Lower lobe of right lung (tissue), 2 donors: ENCODE results near the gene PLD1. TPM values are rescaled to one million over a fixed set of nuclear protein-coding genes. Genes with fewer than 3 reads are reported as not detected.
"Not testable (repeated sequence)": the region's sequence is repeated elsewhere in the genome, so short reads cannot be mapped to it uniquely, and the experiment has no call there.

Experiments
- ATAC-seq, 2 donors: fragments of 200-7000 bp; cut with Tn5 transposase; one replicate each; pipeline ENCODE4 v1.9.1; 2020 to 2022; ENCODE audit warnings: mild to moderate bottlenecking in 2 of 2, moderate library complexity in 2 of 2
- DNase-seq: peaks from one replicate; pipeline ENCODE4 v3.0.0-alpha.2; 2020
- H3K27ac ChIP-seq: fragments of 200-600 bp; one replicate; pipeline ENCODE4 v1.8.0; 2022
- H3K27me3 ChIP-seq: fragments of 200-600 bp; one replicate; pipeline ENCODE4 v1.8.0; 2022; ENCODE audit warnings: low read depth
- H3K36me3 ChIP-seq: fragments of 200-600 bp; one replicate; pipeline ENCODE4 v1.8.0; 2022; ENCODE audit warnings: mild to moderate bottlenecking
- H3K4me1 ChIP-seq: fragments of 200-600 bp; one replicate; pipeline ENCODE4 v1.8.0; 2022
- H3K4me3 ChIP-seq: fragments of 200-600 bp; one replicate; pipeline ENCODE4 v1.8.0; 2022; ENCODE audit warnings: mild to moderate bottlenecking
- H3K9me3 ChIP-seq: fragments of 200-600 bp; one replicate; pipeline ENCODE4 v1.8.0; 2022
- intact Hi-C: fragments of 100-400 bp; cut with DNase I; formaldehyde crosslinking; loops from one replicate; pipeline ENCODE4 v1.11.0; 2022
- total RNA-seq: library from RNA; stranded (reverse); fragmentation: NEBNext Ultra II Directional; extraction: Animal tissue kit (Norgen Biotek cat#: 25700); gene quantifications from one replicate; pipeline ENCODE4 v1.2.1, GENCODE V29; 2021
- TF ChIP-seq, protein P1 (sequence below): fragments of 200-600 bp; IDR thresholded peaks from one replicate; pipeline ENCODE4 v1.8.0; 2022; ENCODE audit warnings: antibody characterized with exemption, mild to moderate bottlenecking
- donor health status: DM: no; HTN: yes; CAD: no; lungs with severe emphysema.

Gene PLD1
- total RNA-seq, 1 donor from 2014 or later, result 27.7 TPM

DNA sequence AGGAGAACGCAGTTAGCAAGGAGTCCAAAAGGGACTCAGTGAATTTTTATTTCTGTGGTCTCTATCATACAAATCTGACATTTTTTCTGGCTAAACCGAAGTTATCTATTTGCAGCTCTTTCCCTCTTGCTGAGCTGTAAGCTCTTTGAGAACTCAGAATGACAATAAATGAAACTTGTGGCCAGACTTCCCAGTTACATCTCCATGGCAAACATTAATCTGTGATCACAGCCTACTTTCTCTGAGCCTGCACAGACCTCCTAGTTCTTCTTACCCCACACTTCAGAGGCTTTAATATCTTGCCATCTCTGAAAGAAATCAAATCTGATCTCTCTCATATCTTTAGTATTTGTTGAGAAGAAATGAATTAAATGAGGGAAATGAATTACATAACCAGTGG is 58.0 kb downstream of the PLD1 start:
- Histone ChIP-seq H3K9me3 (no peaks in the 10 kb centered on the region), H3K27me3 (no peaks in the 10 kb centered on the region), H3K4me3 (no peak overlapping the region), H3K36me3 (no peaks in the 10 kb centered on the region), H3K4me1 (peaks cover 16% of the 10 kb centered on the region), H3K27ac (no peak overlapping the region)
- TF ChIP-seq, protein P1, sequence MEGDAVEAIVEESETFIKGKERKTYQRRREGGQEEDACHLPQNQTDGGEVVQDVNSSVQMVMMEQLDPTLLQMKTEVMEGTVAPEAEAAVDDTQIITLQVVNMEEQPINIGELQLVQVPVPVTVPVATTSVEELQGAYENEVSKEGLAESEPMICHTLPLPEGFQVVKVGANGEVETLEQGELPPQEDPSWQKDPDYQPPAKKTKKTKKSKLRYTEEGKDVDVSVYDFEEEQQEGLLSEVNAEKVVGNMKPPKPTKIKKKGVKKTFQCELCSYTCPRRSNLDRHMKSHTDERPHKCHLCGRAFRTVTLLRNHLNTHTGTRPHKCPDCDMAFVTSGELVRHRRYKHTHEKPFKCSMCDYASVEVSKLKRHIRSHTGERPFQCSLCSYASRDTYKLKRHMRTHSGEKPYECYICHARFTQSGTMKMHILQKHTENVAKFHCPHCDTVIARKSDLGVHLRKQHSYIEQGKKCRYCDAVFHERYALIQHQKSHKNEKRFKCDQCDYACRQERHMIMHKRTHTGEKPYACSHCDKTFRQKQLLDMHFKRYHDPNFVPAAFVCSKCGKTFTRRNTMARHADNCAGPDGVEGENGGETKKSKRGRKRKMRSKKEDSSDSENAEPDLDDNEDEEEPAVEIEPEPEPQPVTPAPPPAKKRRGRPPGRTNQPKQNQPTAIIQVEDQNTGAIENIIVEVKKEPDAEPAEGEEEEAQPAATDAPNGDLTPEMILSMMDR, result no peak
- ATAC-seq (no peak), DNase-seq (no peak)
- intact Hi-C loops, result no loop called here

DNA sequence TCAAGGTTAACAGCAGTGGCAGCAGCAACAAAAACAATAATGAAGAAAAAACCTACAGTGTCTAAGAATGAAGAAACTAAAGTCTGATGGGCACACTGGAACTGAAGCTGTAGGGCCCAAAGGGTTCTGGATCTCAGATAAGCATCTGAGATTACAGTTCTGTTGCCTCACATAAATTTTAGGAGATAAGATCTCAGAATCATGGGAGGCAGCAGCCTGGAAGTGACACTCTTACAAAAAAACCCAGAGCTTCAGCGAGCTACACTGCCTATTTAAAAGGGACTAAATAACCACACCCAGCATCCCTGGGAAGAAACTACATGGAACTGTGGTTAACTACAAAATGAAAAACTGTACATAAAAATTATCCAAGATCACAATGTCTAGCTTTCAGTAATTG is 61.2 kb downstream of the PLD1 start:
- H3K4me1 ChIP-seq, result peaks cover 14% of the 10 kb centered on the region
- intact Hi-C loops, result no loop called here
- H3K27ac ChIP-seq, result no peak overlapping the region
- TF ChIP-seq, protein P1, result no peak
- H3K27me3 ChIP-seq, result no peaks in the 10 kb centered on the region
- no peak for DNase-seq
- ATAC-seq, result no peak
- H3K9me3 ChIP-seq, result no peaks in the 10 kb centered on the region
- H3K4me3 ChIP-seq, result no peak overlapping the region
- no peaks in the 10 kb centered on the region for H3K36me3 ChIP-seq

DNA sequence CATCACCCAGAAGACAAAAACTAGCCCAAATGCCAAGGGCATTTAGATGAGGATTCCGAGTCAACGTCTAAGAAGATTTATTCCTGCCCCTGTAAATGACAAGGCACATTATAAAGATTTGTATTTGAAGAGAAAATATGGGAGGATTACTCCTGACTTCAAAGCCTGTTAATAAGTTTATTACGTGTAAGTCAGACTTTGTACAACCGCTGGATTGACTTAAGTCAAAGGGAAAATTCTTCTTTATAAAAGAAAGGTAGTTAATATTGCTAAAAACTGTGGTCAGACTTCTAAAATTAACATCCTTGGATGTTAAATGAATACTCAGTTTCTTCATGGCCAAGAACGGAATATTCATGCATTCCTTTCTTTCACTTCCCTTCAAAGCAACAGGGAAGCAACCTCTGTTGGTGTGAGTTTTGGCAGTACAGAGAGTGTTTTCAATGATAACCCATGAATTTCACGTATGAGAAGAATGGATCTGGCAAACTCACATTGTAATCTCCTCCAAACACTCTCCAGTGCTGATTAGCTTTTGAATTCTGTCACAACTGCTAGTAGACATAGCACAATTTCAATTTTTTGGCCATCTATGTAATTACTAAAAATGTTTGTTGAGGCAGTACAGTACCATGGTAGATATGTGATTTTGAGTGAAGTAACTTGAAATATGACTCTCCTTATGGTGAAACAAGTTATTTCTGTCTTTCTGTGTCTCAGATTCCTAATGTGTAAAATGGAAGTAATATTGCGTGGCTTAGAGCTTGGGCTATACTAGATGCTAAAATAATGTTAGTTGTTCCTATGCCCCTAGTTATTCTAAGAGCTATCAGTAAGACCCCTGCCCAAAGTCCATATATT is 62.0 kb downstream of the PLD1 start:
- TF ChIP-seq, protein P1, result no peak
- Histone ChIP-seq H3K4me1 (peaks cover 14% of the 10 kb centered on the region), H3K9me3 (no peaks in the 10 kb centered on the region), H3K27me3 (no peaks in the 10 kb centered on the region), H3K27ac (no peak overlapping the region), H3K4me3 (no peak overlapping the region), H3K36me3 (no peaks in the 10 kb centered on the region)
- intact Hi-C loops, result no loop called here
- DNase-seq, result no peak
- ATAC-seq, result no peak

DNA sequence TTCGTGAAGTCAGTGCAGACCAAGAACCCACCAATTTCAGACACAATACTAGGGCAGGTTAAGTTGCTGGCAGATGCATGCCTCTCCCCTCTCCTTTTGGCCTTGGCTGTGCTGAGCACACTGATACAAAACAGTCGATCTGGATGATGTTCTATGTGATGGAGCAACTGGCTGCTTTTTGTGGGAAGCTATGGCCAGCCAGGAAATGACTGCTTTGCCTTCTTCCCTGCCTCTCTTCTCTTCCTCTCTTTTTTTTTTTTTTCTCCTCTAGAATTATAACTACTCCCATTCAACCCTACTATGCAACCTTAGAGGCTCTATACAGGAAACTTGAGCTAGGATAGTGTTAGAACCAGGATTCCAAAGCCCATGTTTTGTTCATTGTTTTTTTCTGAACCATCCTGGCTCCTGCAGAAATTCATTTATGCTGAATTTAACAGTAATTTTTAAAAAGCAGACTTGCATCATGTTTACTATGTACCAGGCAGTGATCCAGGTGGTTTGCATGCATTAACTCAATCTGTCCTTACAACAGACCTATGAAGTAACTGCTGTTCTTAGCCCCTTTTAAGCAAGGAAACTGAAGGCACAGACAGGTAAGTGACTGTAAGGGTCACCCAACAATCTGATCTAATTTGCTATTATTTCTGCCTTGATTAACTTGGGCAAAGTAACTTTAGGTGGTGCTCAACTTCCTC is 62.9 kb downstream of the PLD1 start:
- no peak overlapping the region for H3K27ac ChIP-seq
- H3K27me3 ChIP-seq, result no peaks in the 10 kb centered on the region
- intact Hi-C loops, result no loop called here
- H3K36me3 ChIP-seq, result no peaks in the 10 kb centered on the region
- no peak overlapping the region for H3K4me3 ChIP-seq
- ATAC-seq (no peak), DNase-seq (no peak)
- TF ChIP-seq, protein P1, result no peak
- H3K4me1 ChIP-seq, result peaks cover 14% of the 10 kb centered on the region
- no peaks in the 10 kb centered on the region for H3K9me3 ChIP-seq

DNA sequence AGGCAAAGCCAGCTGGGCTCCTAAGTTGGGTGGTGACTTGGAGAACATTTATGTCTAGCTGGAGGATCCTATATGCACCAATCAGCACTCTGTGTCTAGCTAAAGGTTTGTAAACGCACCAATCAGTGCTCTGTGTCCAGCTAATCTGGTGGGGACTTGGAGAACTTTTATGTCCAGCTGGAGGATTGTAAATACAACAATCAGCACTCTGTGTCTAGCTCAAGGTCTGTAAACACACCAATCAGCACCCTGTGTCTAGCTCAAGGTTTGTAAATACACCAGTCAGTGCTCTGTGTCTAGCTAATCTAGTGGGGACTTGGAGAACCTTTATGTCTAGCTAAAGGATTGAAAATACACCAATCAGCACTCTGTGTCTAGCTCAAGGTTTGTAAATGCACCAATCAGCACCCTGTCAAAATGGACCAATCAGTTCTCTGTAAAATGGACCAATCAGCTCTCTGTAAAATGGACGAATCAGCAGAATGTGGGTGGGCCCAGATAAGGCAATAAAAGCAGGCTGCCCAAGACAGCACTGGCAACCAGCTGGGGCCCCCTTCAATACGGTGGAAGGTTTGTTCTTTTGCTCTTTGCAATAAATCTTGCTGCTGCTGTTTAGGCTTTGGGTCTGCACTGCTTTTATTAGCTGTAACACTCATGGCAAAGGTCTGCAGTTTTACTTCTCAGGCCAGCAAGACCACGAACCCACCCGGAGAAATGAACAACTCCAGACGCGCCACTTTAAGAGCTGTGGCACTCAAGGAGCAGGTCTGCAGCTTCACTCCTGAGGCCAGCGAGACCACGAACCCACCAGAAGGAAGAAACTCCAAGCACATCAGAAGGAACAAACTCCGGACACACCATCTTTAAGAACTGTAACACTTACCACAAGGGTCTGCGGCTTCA is 63.7 kb downstream of the PLD1 start:
- peaks cover 14% of the 10 kb centered on the region for H3K4me1 ChIP-seq
- DNase-seq, H3K9me3 ChIP-seq, intact Hi-C loops, H3K27ac ChIP-seq, H3K27me3 ChIP-seq, H3K36me3 ChIP-seq, H3K4me3 ChIP-seq, ATAC-seq: not testable (repeated sequence)
